Chondrocyte (in vitro differentiated cells): ENCODE measurements around the gene EYS. TPM values are rescaled to one million over a fixed set of nuclear protein-coding genes. Genes with fewer than 3 reads are reported as not detected.

Experiments used
- DNase-seq: peaks from one replicate; pipeline ENCODE4 v3.0.0; 2021; ENCODE audit warnings: mixed read lengths, low spot score
- H3K27ac Mint-ChIP-seq: one replicate; pipeline ENCODE4 v1.8.0; 2021; ENCODE audit warnings: mild to moderate bottlenecking, moderate library complexity, mixed read lengths; ENCODE audit not compliant: unreplicated experiment
- H3K27me3 Mint-ChIP-seq: 2 replicates; pipeline ENCODE4 v1.8.0; 2021; ENCODE audit warnings: low read depth, mixed read lengths
- H3K36me3 Mint-ChIP-seq: 2 replicates; pipeline ENCODE4 v1.8.0; 2021; ENCODE audit warnings: low read depth, mixed read lengths
- H3K4me1 Mint-ChIP-seq: 2 replicates; pipeline ENCODE4 v1.8.0; 2021; ENCODE audit warnings: low read depth, mild to moderate bottlenecking, mixed read lengths
- H3K4me3 Mint-ChIP-seq: one replicate; pipeline ENCODE4 v1.8.0; 2021; ENCODE audit warnings: mild to moderate bottlenecking, moderate library complexity, mixed read lengths; ENCODE audit not compliant: unreplicated experiment
- H3K9me3 Mint-ChIP-seq: 2 replicates; pipeline ENCODE4 v1.8.0; 2021; ENCODE audit warnings: low read depth, mixed read lengths
- CTCF ChIP-seq: fragments of 200-600 bp; sonication (generic); IDR thresholded peaks from 2 replicates; pipeline ENCODE4 v1.5.0; 2021; ENCODE audit warnings: antibody characterized with exemption, mild to moderate bottlenecking, moderate library complexity
- total RNA-seq: library from RNA; stranded (reverse); gene quantifications from 3 replicates; pipeline ENCODE4 v1.2.1, GENCODE V29; 2021

EYS gene
- total RNA-seq, 1 donor from 2014 or later = not detected

DNA sequence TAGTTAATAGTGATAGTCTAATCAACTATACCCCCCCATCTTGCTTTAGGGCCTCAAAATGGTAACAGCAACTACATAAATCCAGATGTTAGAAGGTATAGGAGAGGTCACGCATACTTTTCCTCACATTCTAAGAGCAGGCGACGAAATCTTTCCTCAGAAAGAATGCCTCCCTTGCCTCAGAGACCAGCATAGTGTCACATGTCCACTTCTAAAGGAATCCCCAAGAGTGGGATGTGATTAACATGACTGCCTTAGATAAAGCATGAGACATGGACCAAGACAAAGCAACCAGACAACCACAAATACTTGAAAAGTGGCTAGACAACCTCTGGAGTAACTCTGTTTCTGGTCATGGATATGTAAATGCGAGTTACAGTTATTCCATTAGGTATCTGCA is 710.7 kb downstream of the EYS start:
- Mint-ChIP-seq H3K9me3 (no peaks in the 10 kb centered on the region), H3K27ac (no peak overlapping the region), H3K4me3 (no peak overlapping the region)

DNA sequence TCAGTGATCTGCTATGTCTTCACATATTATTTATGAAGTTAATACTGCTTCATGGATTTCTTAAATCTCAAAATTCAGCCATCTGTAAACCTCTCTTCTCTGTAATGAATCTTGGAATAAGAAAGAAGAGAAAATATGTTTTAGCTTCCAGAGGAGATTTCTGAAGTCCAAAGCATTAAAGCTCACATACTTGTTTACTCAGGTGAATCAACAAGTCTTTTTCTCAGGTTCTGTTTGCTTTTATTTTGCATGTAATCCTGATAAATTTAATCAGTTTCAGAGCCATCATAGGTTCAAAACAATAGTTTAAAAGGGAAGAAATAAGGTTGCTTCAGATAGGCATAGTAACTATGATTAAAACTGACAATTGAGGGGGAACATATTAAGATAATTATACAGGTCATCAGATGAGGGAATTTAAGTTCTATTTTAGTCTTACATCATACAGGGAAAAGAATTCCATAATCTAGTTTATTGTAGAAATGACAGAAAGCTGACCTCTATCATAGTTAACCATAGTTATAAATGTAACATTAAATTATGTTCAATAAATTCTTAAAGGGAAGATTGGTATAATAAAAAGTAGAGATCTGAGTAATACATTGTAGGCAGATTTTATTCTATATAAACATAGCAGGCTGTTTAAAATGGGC is 716.2 kb downstream of the EYS start:
- H3K9me3 Mint-ChIP-seq = no peaks in the 10 kb centered on the region
- TF ChIP-seq CTCF = no peak
- no peak overlapping the region for H3K4me3 Mint-ChIP-seq
- DNase-seq = no peak
- H3K4me1 Mint-ChIP-seq = no peaks in the 10 kb centered on the region
- H3K27me3 Mint-ChIP-seq = peaks cover 16% of the 10 kb centered on the region
- H3K27ac Mint-ChIP-seq = no peak overlapping the region
- H3K36me3 Mint-ChIP-seq = no peaks in the 10 kb centered on the region

More for the DNA sequence above, 710.7 kb downstream of the EYS start:
- no peak for TF ChIP-seq CTCF
- no peak for DNase-seq
- H3K4me1 Mint-ChIP-seq = no peaks in the 10 kb centered on the region
- H3K27me3 Mint-ChIP-seq = peaks cover 7% of the 10 kb centered on the region
- H3K36me3 Mint-ChIP-seq = no peaks in the 10 kb centered on the region

- DNase-seq = no peak
- Mint-ChIP-seq H3K9me3 (no peaks in the 10 kb centered on the region), H3K27ac (no peak overlapping the region), H3K36me3 (no peaks in the 10 kb centered on the region), H3K4me1 (no peaks in the 10 kb centered on the region), H3K4me3 (no peak overlapping the region), H3K27me3 (peaks cover 15% of the 10 kb centered on the region)
- TF ChIP-seq CTCF = no peak
Observed at GRCh38 chr6:64988148-64988547, 718.9 kb downstream of the EYS start.

- no peaks in the 10 kb centered on the region for H3K4me1 Mint-ChIP-seq
- no peak overlapping the region for H3K4me3 Mint-ChIP-seq
- H3K36me3 Mint-ChIP-seq = no peaks in the 10 kb centered on the region
- no peak for TF ChIP-seq CTCF
- peaks cover 15% of the 10 kb centered on the region for H3K27me3 Mint-ChIP-seq
- no peaks in the 10 kb centered on the region for H3K9me3 Mint-ChIP-seq
- no peak for DNase-seq
- no peak overlapping the region for H3K27ac Mint-ChIP-seq
Observed at GRCh38 chr6:64987066-64987465, 720.0 kb downstream of the EYS start.

- Mint-ChIP-seq H3K36me3 (no peaks in the 10 kb centered on the region), H3K27me3 (peaks cover 17% of the 10 kb centered on the region), H3K9me3 (no peaks in the 10 kb centered on the region), H3K4me1 (no peaks in the 10 kb centered on the region), H3K4me3 (no peak overlapping the region), H3K27ac (no peak overlapping the region)
- TF ChIP-seq CTCF = no peak
- no peak for DNase-seq
Observed at GRCh38 chr6:64985726-64986125, 721.3 kb downstream of the EYS start.
